COR-L47 (cell line): ENCODE data around the gene FRMPD2.
A peak's percentile ranks its signal among the peaks of the same experiment; 100 is the strongest.

Source experiments
- DNase-seq: peaks from one replicate; lab custom pipeline; 2025; lab: John Stamatoyannopoulos, UW

FRMPD2 gene

DNA sequence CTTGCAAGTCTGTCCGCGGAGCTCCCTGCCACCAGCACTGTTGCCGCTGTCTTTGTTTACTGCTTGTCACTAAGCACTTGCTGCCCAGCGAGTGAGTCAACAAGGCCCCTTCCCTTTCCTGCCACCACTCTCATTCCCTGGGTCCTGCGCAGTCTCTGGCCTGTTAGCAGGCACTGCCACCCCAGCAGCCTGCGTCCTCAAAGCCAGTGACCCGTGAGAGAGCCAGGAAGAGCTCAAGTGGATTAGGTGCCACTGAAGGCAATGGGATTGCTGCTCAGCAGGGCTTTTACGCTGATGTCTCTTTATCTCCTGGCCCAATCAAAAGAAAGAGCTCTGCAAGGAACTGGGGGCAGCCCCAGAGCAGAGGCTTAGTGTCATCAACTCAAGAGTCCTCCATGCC lies at the start of gene FRMPD2:
TSS of gene FRMPD2 (minus strand) at position 61 of the 400 bp plus-strand sequence. CDS start 129 bp downstream, outside the sequence.
- no peak for DNase-seq

- DNase-seq, result no peak
Measured at GRCh38 chr10:48322017-48322416, 47.5 kb upstream of the FRMPD2 start.

GRCh38 chr10:48317321-48317990 lies 43.0 kb upstream of the FRMPD2 start:
- no peak for DNase-seq

DNA sequence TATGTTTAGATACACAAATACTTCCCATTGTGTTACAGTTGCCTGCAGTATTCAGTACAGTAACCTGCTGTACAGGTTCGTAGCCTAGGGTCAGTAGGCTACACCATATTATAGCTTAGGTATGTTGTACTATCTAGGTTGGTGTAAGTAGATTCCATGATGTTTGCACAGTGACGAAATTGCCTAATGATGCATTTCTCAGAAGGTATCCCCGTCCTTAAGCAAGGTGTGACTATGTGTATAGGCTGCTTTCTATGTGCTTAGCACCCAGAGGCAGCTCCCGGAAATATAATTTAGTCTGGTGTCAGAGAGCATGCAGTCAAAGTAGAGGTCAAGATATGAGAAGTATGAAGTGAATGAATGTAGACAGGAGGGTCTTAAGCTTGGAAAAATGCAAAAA lies 41.7 kb upstream of the FRMPD2 start:
- DNase-seq, result no peak

GRCh38 chr10:48314107-48314506 lies 39.6 kb upstream of the FRMPD2 start:
- no peak for DNase-seq

DNA sequence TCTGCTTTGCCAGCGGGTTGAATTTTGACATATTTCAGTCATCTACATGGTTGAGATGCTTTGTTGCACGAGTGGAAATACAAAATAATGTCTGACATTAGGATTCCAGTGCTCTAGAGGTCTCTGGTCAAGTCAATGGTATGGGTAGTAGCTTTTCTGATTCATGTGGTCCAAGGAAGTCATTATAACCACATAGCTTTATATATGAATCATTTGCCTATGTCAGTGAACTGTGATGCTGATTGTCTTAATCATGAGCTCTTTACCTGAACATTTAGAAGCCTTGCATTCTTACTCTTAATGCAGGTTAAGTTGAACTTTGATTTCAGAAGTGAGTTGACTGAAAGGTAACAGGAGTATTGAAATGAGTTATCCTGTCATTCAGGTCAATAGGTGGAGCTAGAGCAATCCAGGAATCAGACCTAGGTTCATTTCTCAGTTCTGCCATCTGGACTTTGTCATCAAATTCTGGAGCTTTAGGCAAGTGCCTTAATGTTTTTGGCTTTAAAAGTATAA lies 35.3 kb upstream of the FRMPD2 start:
- DNase-seq, result no peak

GRCh38 chr10:48307711-48308018 lies 33.2 kb upstream of the FRMPD2 start:
- no peak for DNase-seq

DNA sequence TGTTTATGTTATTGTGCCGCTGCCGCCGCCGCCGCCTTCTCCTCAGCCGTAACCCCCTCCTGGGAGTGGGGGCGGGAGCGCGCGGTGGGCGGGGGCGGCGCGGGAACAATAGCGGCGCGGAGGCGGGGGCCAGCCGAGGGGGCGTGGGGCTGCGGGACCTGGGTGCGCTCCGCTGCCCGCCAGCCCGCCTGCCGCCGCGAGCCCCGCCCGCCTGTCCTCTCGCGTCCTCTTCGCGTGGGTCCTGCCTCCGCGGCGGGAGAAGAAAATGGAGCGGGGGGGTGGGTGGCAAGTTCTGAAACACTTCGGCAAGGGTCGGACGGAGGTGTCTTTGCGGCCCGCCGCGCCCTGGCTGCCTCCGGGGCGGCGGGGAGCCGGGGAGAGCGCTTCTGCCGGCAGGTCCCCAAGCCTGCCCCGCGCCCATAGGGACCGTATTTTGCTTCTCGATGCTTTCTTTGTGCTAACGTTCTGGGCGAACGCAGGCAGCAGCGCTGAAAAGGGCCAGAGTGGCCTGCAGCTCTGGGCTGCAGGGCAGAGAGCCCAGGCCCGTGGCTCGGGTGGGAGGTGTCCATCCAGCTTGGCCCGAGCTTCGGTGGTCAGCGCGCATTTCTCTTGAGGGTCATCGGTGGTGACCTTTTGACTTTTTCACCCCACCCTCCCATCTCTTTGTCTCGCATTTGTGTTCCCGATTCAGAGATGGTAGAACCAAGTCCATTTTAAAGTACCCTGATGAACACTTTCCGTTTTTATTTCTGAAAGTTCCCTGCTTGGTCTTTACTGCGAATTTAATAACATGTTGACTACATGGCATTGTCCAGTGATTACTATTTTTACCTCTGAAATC lies 32.6 kb upstream of the FRMPD2 start:
- peak; percentile 29 for DNase-seq

GRCh38 chr10:48306265-48306869 lies 31.9 kb upstream of the FRMPD2 start, which contains the start of gene MAPK8:
MAPK8 (plus strand) TSS chr10:48306677; CDS start chr10:48401661, 94,984 bp downstream.
- DNase-seq, result peak; percentile 55

- no peak for DNase-seq
Measured at GRCh38 chr10:48305905-48306264, 31.4 kb upstream of the FRMPD2 start.

- no peak for DNase-seq
Measured at GRCh38 chr10:48302515-48303476, 28.3 kb upstream of the FRMPD2 start.

DNA sequence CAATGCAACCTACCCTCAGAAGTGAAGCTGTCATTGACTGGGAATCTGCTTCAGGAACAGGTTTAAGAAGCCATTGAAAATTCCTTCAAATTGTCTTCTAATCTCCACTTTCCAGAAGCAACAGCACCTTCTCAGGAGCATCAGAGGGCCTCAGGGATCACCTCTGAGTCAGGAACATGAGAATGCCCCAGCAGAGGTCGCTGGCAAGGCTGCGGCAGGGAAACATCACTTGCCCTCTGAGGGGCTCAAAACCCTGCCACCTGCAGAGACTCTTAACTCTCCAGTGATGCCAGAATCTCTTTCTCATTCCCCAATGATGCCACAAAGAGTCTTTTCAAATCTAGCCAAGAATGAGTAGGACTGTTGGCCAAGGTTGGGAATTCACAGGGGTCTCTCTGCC lies 26.1 kb upstream of the FRMPD2 start:
- no peak for DNase-seq

DNA sequence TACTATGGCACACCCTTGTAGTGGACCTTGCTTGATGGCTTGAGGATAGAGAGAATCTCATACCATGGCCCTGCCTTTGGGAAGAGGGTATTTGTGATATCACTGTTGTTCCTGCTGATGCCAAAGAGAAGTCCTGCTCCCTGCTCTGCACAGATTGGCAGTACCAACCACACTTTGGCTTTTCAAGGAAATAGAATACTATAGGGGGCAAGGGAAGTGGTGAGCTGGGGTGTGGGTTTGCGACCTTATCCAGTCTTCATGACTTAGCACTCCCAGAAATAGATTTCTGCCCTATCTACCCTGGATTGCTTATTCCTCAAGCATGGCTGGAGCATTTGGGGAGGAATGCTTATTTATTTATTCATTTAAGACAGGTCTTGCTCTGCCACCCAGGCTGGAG lies 25.2 kb upstream of the FRMPD2 start:
- no peak for DNase-seq

DNA sequence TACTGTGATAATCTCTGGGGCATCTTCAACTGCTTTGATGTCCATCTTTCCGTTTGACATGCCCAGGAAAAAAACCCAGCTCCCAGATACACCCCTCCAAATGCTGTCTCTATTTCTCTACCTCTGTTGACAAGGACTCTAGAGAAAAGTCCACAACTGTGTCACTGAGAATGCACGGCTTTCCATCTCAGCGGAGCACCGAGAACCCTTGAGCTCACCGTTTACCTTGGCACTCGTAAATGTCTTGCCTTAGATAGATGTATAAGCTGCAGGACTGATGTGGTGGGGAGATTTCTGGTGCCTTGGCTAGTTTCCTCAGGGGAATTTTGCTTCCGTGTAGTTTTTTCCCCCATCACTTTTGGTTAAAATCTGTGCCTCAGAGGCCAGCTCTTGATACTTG lies 24.6 kb upstream of the FRMPD2 start:
- no peak for DNase-seq

DNA sequence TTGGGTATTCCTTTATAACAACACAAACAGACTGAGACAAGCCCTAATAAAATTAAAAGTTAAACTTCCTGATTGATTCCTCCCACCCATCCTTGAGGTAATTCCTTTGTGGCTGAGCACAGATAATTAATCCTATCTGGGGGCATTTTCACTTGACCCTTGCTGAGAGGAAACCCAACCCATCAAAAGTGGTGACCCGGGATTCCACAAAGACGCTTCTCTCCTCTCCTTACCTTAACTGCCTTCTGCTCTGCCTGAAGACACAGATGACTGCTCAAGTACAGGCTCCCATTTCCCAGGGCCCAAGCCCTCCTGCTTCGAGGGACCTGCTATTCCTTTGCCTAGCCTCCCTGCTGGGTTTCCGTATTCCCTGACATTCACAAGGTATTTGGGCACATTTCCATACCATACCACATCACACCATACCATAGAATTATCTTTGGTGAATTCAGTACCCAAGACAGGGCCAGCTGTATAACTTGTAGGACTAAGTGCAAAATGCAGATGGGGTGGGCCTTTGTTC lies 22.1 kb upstream of the FRMPD2 start:
- DNase-seq, result no peak

DNA sequence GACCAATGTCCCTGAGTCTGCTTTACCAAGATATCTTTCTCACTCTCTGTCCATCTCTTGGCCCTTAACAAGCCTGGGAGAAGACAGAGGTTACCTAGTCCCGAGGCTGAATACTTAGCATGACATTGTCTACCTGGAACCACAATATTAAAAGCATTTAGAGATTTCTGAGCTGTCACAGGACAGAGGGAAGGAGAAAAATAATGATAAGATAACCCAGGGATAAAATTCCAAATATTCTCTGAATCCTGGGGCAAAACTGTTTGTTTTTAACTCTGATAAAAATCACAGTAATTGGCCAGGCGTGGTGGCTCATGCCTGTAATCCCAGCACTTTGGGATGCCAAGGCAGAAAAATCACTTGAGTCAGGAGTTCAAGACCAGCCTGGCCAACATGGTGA lies 19.9 kb upstream of the FRMPD2 start:
- no peak for DNase-seq

DNA sequence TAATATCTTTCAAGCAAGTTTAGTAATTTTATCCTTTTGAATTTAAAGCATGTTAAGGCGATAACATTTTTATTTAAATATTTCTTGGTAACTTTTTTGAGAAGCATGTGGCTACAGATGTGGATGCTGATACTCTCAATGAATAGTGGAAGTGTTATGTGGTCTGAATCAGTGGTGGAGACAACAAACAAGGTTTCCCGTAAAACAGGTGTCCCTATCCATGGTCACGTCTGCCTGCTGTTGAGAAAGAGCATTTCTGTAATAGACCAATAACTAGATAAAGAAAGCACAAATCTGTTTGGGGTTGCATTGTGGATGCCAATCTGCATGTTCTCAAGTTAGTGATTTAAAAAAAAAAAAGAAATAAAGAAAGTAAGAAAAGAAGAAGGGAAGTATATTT lies 18.1 kb upstream of the FRMPD2 start:
- DNase-seq, result no peak

DNA sequence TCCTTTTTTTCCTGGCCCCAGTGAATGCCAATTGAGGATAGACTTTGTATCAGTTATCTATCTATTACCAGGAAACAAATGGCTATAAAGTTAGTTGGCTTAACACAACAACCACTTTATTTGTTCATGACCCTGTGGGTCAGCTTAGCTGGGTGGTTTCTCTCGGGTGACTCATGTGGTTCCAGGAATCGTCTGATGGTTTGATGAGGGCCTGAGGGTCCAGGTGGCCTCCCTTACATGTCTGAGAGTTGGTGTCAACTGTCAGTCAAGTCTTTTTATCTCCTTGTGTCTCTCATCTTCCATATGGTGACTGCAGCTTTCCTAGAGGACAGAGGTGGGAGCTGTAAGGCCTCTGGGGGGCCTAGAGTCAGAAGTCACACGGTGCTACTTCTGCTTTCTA lies 16.7 kb upstream of the FRMPD2 start:
- no peak for DNase-seq

DNA sequence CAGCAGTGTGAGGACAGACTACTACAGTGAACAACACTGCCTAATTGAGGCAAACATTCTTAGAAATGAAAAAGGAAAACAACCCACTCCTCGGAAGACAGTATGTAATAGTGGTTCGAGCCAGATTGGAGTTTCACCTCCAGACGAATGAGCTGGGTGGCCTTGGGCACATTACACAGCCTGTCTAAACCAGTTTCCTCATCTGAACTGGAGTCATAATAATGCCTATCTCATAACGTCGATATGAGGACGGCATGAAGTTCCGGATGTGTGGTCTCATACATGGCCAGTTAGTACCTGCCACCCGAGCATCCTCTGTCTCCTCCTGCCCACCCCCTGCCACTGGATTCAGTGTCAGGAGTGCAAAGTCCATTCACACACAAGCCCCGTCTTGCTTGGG lies 15.8 kb upstream of the FRMPD2 start:
- no peak for DNase-seq

DNA sequence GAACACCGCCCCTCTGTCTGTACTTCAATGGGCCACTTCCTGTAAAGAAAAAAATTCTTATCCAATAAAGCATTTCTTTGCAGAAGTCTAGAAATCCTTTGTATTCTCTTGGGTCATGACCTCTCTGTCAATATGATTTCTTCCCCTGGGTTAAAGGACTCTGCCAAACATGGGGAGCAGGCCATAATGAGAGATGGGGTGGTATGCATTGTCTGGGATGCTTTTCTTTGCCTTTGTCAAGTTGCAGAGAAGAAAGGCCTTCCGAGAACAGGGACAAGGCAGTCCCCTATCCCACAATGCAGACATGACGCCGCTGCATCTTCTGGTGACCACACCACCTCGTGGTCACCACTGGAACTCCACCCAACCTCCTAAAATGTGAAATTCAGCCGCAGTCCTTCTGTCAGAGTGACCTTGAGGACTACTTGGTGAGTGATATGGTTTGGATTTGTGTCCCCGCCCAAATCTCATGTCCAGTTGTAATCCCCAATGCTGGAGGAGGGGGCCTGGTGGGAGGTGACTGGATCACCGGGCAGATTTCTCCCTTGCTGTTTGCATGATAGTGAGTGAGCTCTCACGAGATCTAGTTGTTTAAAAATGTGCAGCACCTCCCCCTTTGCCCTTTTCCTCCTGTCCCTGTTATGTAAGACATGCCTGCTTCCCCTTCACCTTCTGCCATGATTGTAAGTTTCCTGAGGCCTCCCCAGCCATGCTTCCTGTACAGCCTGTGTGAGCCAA lies 15.2 kb upstream of the FRMPD2 start:
- peak; percentile 25 for DNase-seq

DNA sequence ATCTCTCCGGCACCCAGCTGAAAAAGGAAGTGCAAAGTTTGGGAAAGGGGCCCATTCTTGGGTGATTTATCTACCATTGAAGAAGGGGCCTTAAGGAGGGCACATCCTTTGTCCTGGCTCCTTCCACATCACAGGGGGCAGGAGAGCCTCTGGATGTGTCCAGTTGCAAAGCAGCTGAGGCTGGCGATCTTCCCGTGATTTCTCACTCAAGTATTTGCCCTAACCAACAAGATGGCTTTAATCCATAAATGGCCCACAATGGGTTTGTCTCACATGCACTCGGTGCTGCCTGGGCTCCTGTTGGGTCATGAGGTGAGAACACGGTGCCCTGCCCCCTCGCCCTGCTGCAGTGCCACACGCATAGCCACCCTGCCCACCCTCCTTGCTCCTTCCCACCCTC lies 14.2 kb upstream of the FRMPD2 start:
- DNase-seq, result no peak
